Osteoblast (primary cell): ENCODE results near the gene PPIP5K1. TPM values are rescaled to one million over a fixed set of nuclear protein-coding genes. Genes with fewer than 3 reads are reported as not detected.

Experiments
- DNase-seq: peaks from one replicate; pipeline ENCODE4 v3.0.0; 2011; ENCODE audit warnings: low spot score, mixed read lengths; ENCODE audit not compliant: insufficient read length; ENCODE audit errors: missing footprints
- H2AFZ ChIP-seq: 2 replicates; pipeline ENCODE4 v1.6.0; 2011; ENCODE audit warnings: mild to moderate bottlenecking, low read length
- H3K27ac ChIP-seq: 2 replicates; pipeline ENCODE4 v1.5.1; 2011; ENCODE audit warnings: mild to moderate bottlenecking, low read depth, low read length, moderate library complexity
- H3K27me3 ChIP-seq: 2 replicates; pipeline ENCODE4 v1.6.0; 2012; ENCODE audit warnings: mild to moderate bottlenecking, control low read depth, inconsistent platforms, low read length, moderate library complexity; ENCODE audit not compliant: insufficient read depth
- H3K36me3 ChIP-seq: 2 replicates; pipeline ENCODE4 v1.5.1; 2011; ENCODE audit warnings: mild to moderate bottlenecking, low read length, control low read depth, moderate library complexity; ENCODE audit not compliant: insufficient read depth
- H3K4me1 ChIP-seq: 2 replicates; pipeline ENCODE4 v1.5.1; 2011; ENCODE audit warnings: mild to moderate bottlenecking, low read length, control low read depth, moderate library complexity; ENCODE audit not compliant: insufficient read depth
- H3K4me2 ChIP-seq: 2 replicates; pipeline ENCODE4 v1.6.0; 2011; ENCODE audit warnings: mild to moderate bottlenecking, low read length; ENCODE audit not compliant: insufficient read depth
- H3K4me3 ChIP-seq: fragments of 200-600 bp; sonication (generic); 3 replicates; pipeline ENCODE4 v1.5.1; 2012; ENCODE audit warnings: mild to moderate bottlenecking, low read length, inconsistent platforms; ENCODE audit not compliant: insufficient read depth
- H3K79me2 ChIP-seq: 2 replicates; pipeline ENCODE4 v1.6.0; 2012; ENCODE audit warnings: mild to moderate bottlenecking, low read length, control low read depth, inconsistent platforms; ENCODE audit not compliant: insufficient read depth
- H3K9me3 ChIP-seq: 2 replicates; pipeline ENCODE4 v1.5.1; 2011; ENCODE audit warnings: low read depth, low read length, control low read depth
- H4K20me1 ChIP-seq: 2 replicates; pipeline ENCODE4 v1.6.0; 2012; ENCODE audit warnings: mild to moderate bottlenecking, low read length, control low read depth; ENCODE audit not compliant: insufficient read depth
- total RNA-seq: library from RNA; depleted of rRNA; stranded (reverse); fragments of >200 nt; gene quantifications from 2 replicates; pipeline ENCODE4 v1.2.3, GENCODE V29; 2012
- TF ChIP-seq, protein P1 (sequence below): IDR thresholded peaks from 2 replicates; pipeline ENCODE4 v1.5.1; 2011; ENCODE audit warnings: mild to moderate bottlenecking, low read depth, low read length, moderate library complexity; ENCODE audit errors: extremely low read depth

The PPIP5K1 gene
- total RNA-seq, 1 donor = 20.3 TPM

DNA sequence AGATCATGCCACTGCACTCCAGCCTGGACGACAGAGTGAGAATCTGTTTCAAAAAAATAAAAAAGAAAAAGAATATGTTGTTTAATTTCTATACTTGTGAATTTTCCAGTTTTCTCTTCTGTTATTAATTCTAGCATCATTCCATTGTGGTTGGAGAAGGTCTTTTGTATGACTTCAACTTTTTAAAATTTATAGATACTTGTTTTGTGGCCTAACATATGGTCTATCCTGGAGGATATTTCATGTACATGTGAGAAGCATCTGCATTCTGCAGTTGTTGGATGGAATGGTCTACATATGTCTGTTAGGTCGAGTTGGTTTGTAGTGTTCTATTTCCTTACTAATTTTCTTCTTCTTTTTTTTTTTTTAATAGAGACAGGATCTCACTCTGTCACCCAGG, 37.0 kb downstream of the PPIP5K1 start:
- DNase-seq = no peak
- no peaks in the 10 kb centered on the region for H3K9me3 ChIP-seq
- no peaks in the 10 kb centered on the region for H4K20me1 ChIP-seq
- H3K36me3 ChIP-seq = no peaks in the 10 kb centered on the region
- H3K4me1 ChIP-seq = peaks cover 13% of the 10 kb centered on the region
- H3K27me3 ChIP-seq = no peaks in the 10 kb centered on the region
- H2AFZ ChIP-seq = no peak overlapping the region
- H3K27ac ChIP-seq = no peak overlapping the region
- H3K4me2 ChIP-seq = no peak overlapping the region
- H3K4me3 ChIP-seq = no peak overlapping the region
- TF ChIP-seq, protein P1, sequence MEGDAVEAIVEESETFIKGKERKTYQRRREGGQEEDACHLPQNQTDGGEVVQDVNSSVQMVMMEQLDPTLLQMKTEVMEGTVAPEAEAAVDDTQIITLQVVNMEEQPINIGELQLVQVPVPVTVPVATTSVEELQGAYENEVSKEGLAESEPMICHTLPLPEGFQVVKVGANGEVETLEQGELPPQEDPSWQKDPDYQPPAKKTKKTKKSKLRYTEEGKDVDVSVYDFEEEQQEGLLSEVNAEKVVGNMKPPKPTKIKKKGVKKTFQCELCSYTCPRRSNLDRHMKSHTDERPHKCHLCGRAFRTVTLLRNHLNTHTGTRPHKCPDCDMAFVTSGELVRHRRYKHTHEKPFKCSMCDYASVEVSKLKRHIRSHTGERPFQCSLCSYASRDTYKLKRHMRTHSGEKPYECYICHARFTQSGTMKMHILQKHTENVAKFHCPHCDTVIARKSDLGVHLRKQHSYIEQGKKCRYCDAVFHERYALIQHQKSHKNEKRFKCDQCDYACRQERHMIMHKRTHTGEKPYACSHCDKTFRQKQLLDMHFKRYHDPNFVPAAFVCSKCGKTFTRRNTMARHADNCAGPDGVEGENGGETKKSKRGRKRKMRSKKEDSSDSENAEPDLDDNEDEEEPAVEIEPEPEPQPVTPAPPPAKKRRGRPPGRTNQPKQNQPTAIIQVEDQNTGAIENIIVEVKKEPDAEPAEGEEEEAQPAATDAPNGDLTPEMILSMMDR = no peak
- H3K79me2 ChIP-seq = no peaks in the 10 kb centered on the region

DNA sequence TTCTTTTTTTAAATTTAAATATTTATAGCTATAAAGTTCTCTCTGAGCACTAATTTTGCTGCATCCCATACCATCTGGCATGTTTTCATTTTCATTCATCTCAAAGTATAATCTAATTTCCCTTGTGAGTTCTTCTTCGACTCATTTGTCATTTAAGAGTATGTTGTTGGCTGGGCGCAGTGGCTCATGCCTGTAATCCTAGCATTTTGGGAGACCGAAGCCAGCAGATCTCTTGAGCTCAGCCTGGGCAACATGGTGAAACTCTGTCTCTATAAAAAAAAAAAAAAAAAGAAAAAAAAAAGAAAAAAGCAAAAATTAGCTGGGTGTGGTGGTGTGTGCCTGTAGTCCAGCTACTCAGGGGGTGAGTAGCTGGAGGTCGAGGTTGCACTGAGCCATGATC, 37.8 kb downstream of the PPIP5K1 start:
- no peaks in the 10 kb centered on the region for H3K79me2 ChIP-seq
- TF ChIP-seq, protein P1 = no peak
- H3K4me1 ChIP-seq = peaks cover 13% of the 10 kb centered on the region
- H3K27ac ChIP-seq = no peak overlapping the region
- H3K27me3 ChIP-seq = no peaks in the 10 kb centered on the region
- no peak for DNase-seq
- no peak overlapping the region for H3K4me2 ChIP-seq
- no peaks in the 10 kb centered on the region for H4K20me1 ChIP-seq
- peaks cover 4% of the 10 kb centered on the region for H3K36me3 ChIP-seq
- no peak overlapping the region for H2AFZ ChIP-seq
- H3K9me3 ChIP-seq = no peaks in the 10 kb centered on the region
- no peak overlapping the region for H3K4me3 ChIP-seq

DNA sequence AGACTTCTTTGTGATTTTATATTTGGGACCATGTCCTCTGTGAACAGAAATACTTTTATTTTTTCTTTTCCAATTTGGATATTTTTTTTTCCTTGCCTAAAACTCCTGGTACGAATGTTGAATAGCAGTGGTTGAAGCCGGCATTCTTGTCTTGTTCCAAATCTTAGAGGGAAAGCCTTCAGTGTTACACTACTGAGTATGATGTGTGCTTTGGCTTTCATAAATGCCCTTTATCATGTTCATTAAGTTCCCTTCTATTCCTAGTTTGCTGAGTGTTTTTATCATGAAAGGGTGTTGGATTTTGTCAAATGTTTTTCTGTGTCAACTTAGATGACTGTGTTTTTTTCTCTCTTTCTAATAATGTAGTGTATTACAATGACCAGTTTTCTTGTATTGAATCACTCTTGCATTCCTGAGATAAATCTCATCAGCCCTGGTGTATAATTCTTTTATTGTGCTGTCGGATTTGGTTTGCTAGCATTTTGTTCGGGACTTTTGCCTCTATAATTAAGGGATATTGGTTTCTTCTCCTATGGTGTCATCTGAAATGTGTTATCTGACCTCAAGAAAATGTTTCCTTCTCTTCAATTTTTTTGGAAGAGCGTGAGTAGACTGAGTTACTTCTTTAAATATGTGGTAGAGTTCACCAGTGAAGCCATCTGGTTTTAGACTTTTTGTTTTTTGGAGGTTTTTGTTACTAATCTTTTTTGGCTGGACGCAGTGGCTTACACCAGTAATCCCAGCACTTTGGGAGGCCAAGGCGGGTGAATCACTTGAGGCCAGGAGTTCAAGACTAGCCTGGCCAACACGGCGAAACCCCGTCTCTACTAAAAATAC, 39.3 kb downstream of the PPIP5K1 start:
- Histone ChIP-seq H3K4me2 (peak overlapping the region; percentile 67), H3K27ac (peak overlapping the region; percentile 80), H2AFZ (peak overlapping the region; percentile 32), H3K36me3 (peaks cover 4% of the 10 kb centered on the region), H3K4me1 (peaks cover 13% of the 10 kb centered on the region), H3K9me3 (no peaks in the 10 kb centered on the region), H3K4me3 (peak overlapping the region; percentile 30), H3K79me2 (no peaks in the 10 kb centered on the region), H3K27me3 (no peaks in the 10 kb centered on the region), H4K20me1 (no peaks in the 10 kb centered on the region)
- TF ChIP-seq, protein P1 = no peak
- peak; percentile 80 for DNase-seq

DNA sequence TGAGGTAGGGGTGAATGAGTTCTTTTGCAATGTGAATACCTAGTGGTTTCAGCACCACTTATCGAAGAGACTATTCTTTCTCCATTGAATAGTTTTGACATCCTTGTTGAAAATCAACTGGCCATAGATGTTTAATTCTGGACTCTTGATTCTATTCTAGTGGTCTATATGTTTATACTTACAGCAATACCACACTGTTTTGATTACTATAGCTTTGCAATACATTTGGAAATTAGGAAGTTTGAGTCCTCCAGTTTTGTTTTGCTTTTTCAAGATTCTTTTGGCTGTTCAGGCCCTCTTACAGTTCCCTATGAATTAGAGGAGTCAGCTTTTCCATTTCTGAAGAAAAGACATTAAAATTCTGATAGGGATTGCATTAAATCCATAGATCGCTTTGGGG, 42.5 kb downstream of the PPIP5K1 start:
- DNase-seq = no peak
- Histone ChIP-seq H3K79me2 (no peaks in the 10 kb centered on the region), H3K4me2 (no peak overlapping the region), H4K20me1 (no peaks in the 10 kb centered on the region), H3K9me3 (no peaks in the 10 kb centered on the region), H2AFZ (no peak overlapping the region), H3K4me3 (no peak overlapping the region), H3K27ac (no peak overlapping the region), H3K36me3 (peaks cover 4% of the 10 kb centered on the region), H3K4me1 (peaks cover 13% of the 10 kb centered on the region), H3K27me3 (no peaks in the 10 kb centered on the region)
- TF ChIP-seq, protein P1 = no peak
